Measurements from ENCODE around the gene ACSL5.

DNA sequence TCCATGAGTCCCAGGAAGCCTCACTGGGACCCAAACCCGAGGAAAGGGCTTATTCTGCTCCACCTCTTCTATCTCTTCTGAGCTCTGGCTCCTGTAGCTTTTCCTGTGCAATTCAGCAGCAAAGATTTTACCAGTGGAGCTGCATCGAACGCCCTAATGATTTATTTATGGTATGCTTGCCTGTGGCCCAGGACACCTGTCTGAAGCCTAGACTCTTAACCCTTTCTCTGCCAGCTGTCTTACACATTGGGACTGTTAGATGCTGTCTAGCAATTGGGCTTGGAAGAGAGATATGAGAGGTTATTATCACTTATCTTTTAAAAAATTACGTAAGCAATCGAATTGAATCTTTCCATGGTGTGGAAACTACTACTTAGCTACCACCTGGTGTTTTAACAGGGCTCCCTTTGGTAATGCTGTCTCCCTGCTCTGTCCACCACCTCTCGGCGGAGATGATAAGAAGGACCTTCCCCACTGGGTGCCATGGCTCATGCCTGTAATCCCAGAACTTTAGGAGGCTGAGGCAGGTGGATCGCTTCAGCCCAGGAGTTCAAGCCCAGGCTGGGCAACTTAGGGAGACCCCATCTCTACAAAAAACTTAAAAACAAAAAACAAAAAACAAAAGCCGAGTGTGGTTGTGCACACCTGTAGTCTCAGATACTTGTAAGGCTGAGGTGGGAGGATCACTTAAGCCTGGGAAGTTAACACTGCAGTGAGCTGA lies 8.8 kb downstream of the ACSL5 start:
- TF ChIP-seq, protein P1, sequence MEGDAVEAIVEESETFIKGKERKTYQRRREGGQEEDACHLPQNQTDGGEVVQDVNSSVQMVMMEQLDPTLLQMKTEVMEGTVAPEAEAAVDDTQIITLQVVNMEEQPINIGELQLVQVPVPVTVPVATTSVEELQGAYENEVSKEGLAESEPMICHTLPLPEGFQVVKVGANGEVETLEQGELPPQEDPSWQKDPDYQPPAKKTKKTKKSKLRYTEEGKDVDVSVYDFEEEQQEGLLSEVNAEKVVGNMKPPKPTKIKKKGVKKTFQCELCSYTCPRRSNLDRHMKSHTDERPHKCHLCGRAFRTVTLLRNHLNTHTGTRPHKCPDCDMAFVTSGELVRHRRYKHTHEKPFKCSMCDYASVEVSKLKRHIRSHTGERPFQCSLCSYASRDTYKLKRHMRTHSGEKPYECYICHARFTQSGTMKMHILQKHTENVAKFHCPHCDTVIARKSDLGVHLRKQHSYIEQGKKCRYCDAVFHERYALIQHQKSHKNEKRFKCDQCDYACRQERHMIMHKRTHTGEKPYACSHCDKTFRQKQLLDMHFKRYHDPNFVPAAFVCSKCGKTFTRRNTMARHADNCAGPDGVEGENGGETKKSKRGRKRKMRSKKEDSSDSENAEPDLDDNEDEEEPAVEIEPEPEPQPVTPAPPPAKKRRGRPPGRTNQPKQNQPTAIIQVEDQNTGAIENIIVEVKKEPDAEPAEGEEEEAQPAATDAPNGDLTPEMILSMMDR (conservative IDR thresholded peaks at IDR 0.05 in 1 of 2, IDR thresholded peaks at IDR 0.05 in 1 of 2; ENCODE audit: low read depth in 1 of 2, low read length in 2 of 2) = no peak
- TF ChIP-seq EZH2 (IDR thresholded peaks at IDR 0.05; ENCODE audit: low read length, missing control alignments) = no peak
